ENCODE results near the gene TCF4.

TCF4 gene

GRCh38 chr18:55321265-55322177 is 266.5 kb downstream of the TCF4 start:
- peak overlapping the region; percentile 67 for H3K4me3 ChIP-seq (ENCODE audit: low read depth, low read length)
- TF ChIP-seq CTCF (IDR thresholded peaks at IDR 0.05; ENCODE audit: borderline replicate concordance, insufficient read depth, low read depth, low read length), result no peak

GRCh38 chr18:55320424-55321264 is 267.3 kb downstream of the TCF4 start:
- H3K4me3 ChIP-seq (ENCODE audit: low read depth, low read length), result peak overlapping the region; percentile 67
- no peak for TF ChIP-seq CTCF (IDR thresholded peaks at IDR 0.05; ENCODE audit: borderline replicate concordance, insufficient read depth, low read depth, low read length)

- TF ChIP-seq CTCF (IDR thresholded peaks at IDR 0.05; ENCODE audit: borderline replicate concordance, insufficient read depth, low read depth, low read length), result no peak
These were observed 268.4 kb downstream of the TCF4 start for GRCh38 chr18:55319459-55320193.

GRCh38 chr18:55318951-55319441 is 269.0 kb downstream of the TCF4 start:
- no peak for TF ChIP-seq CTCF (IDR thresholded peaks at IDR 0.05; ENCODE audit: borderline replicate concordance, insufficient read depth, low read depth, low read length)
- H3K4me3 ChIP-seq (ENCODE audit: low read depth, low read length), result peak overlapping the region; percentile 67

More at GRCh38 chr18:55319459-55320193, 268.4 kb downstream of the TCF4 start:
- H3K4me3 ChIP-seq (ENCODE audit: low read depth, low read length), result peak overlapping the region; percentile 67

- peak overlapping the region; percentile 42 for H3K4me3 ChIP-seq (ENCODE audit: low read depth, low read length)
- no peak for TF ChIP-seq CTCF (IDR thresholded peaks at IDR 0.05; ENCODE audit: borderline replicate concordance, insufficient read depth, low read depth, low read length)
These were observed 270.1 kb downstream of the TCF4 start for GRCh38 chr18:55317864-55318263.

- peak overlapping the region; percentile 42 for H3K4me3 ChIP-seq (ENCODE audit: low read depth, low read length)
- no peak for TF ChIP-seq CTCF (IDR thresholded peaks at IDR 0.05; ENCODE audit: borderline replicate concordance, insufficient read depth, low read depth, low read length)
These were observed 270.7 kb downstream of the TCF4 start for GRCh38 chr18:55317324-55317723.
